Stimulated activated CD4-positive, alpha-beta T cell treated with anti-CD3 and anti-CD28 coated beads, Interleukin-2, amount 100 ng/mL, for 24 hours (primary cell): ENCODE data around the gene BRINP3.

Experiments used
- DNase-seq, 2 donors: peaks; one replicate each; pipeline ENCODE4 v3.0.0-alpha.2; 2020

BRINP3 gene

DNA sequence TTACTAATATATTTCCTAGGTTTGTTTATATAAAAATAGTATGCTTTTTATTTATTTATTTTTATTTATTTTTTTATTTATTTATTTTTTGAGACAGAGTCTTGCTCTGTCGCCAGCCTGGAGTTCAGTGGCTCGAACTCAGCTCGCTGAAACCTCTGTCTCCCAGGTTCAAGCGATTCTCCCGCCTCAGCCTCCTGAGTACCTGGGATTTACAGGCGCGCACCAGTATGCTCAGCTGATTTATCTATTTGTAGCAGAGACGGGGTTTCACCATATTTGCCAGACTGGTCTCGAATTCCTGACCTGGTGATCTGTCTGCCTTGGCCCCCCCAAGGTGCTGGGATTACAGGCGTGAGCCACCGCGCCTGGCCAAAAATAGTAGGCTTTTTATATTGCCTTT is 33.2 kb downstream of the BRINP3 start:
- no peak for DNase-seq

DNA sequence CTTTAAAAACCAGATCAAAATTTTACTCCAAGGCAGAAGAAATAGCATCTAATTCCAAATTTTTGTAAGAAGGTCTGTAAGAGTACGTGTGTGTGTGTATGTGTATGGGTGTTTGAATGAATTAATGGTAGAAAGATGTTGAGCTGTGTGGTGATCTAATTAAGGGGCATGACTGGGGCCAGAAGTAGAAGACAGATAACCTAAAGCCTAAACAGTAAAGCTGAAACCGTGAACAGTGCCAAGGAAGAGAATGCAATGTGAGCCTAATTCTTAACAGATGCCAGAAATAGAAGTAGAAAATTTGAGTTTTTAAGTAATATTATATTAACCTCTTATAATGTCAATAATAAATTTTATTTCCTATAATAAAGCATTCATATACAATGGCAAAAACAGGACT is 38.2 kb downstream of the BRINP3 start:
- DNase-seq: no peak

- DNase-seq: no peak
These were observed 41.0 kb downstream of the BRINP3 start for GRCh38 chr1:190436615-190437014.

DNA sequence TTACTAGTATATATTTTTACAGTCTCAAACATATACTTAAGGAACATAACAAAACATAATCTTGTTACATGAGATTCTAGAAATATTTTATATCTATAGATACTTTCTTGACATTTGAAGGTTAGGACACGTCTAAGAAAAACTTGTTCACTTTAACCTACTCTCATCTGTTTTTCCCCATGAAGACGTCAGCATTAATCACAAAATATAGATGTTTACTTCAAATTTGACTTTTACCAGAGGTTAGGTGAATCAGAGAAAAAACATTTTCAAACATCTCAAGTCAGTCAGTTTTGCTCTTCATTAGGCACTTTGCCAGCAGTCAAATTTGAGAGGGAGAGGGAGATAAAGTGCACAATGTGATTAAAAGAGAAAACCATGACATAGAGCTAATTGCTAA is 47.7 kb downstream of the BRINP3 start:
- DNase-seq: no peak

DNA sequence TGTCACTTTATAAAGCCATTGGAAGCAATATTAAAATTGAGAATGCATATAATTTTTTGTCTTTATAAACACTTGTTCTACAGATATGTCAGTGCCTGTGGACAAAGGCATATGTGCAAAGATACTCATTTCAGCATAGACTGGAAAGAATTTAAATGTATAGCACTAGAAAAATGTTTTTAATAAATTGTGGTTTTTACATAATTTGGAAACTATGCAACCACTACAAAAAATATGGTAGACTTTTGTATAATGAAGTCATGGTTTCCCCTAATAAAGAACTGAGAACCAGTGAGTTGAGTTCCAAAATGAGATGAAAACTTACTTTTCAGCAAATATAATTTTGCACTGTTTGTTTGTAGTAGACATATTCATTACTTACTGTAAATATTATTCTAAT is 48.5 kb downstream of the BRINP3 start:
- DNase-seq: no peak

DNA sequence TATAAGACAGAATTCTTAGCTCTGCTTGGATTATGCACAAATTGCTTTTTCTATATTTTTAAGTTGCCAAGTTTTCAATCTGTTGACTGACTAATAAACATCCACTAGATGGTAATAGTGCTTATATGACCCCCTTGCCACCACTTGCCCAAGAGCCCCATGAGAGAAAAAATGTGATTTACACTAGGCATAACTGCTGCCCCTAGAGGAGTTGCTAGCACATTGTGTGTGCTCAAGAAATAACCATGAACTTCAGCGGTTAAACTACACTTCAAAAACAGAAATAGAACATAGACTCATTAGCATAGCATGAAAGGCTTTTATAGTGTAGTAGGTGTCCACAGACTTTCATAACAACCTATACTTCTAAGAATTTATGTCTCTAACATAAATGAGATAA is 61.4 kb downstream of the BRINP3 start:
- no peak for DNase-seq

DNA sequence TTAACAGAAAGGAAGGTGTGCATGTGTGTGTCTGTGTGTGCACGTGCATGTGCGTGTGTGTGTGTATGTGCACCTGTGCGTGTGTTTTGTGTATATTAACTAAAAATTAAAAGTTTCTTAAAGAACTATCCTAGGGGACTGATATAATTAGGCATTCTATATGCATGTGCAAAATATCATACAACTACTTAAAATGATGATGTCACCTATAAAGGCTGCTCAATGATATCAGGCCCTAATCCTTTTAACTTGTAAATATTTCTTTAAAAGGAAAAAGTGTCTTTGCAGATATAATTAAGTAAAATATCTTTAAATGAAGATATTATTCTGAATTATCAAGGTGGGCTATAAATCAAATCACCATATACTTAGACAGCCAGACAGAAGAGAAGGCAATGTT is 64.5 kb downstream of the BRINP3 start:
- no peak for DNase-seq

- no peak for DNase-seq
These were observed 74.3 kb downstream of the BRINP3 start for GRCh38 chr1:190403402-190403801.

DNA sequence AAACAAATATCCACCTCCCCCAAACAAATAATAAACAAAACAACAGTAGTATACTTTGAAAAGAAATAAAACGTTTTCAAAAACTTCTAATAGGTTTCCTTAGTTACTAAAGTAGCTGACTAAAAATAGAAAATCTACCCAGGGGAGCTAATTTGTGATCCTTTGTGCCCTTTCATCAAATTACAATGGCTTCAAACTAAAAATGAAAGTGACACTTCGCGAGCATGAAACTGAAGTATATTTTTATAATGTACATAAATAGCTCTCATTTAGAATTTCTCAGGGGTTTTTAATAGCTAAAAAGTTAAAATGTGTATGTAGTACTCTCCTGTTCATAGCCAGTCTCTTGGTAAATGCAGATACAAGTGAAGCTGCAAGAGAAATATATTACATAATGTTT is 78.4 kb downstream of the BRINP3 start:
- DNase-seq: no peak

DNA sequence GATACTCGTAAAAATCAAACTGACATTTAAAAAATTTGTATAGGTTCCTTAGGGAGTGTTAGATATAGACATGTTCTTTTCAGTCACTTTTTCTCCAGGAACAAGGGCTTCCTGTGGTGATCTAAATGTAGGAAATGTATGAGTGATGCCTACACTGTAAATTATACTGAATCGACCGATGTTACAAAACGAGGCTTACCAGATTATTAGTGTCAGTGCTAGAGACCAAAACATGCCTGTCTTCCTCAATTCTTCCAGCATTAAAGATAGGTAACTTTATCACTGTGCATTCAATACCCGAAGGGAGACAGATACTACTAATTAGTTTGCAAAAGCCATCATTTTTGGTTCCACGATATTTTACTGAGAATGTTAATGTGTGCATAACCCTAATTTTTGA is 86.1 kb downstream of the BRINP3 start:
- DNase-seq: no peak

DNA sequence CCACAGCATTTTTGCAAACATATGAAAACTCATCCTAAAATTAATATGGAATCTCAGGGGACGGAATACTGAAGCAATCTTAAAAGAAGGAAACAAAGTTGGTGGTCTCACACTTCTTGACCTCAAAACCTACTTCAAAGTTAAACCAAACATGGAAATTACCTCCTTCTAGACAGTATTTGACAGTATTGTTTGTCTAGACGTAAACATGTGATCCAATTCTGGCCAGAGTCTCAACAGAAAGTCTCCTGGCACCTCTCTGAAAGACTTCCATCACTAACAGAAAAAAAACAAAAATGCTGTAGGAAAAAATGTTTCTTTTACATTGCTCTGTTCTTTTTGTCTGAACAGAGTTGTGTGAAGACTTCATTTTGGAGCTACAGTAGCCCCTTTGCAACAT is 99.7 kb downstream of the BRINP3 start:
- no peak for DNase-seq

- DNase-seq: no peak
These were observed 100.4 kb downstream of the BRINP3 start for GRCh38 chr1:190377294-190377693.

DNA sequence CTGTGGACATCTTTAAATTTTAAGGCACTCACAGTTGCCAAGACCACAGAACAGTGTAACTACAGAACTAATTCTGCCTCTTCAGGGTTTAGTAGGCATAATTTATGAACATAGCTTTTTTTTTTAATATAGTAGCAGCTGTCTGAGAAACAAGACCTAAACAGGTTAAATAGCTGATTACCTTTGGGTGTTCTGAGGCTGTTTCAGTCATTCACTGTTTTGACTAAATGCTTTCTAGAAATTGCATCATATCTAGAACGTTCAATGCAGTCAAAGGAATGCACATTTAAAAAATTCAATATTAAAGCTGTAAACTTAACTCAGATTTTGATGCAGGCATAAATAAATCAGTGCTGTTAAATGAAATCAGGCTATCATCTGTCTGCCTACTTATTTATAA is 101.6 kb downstream of the BRINP3 start:
- DNase-seq: no peak

DNA sequence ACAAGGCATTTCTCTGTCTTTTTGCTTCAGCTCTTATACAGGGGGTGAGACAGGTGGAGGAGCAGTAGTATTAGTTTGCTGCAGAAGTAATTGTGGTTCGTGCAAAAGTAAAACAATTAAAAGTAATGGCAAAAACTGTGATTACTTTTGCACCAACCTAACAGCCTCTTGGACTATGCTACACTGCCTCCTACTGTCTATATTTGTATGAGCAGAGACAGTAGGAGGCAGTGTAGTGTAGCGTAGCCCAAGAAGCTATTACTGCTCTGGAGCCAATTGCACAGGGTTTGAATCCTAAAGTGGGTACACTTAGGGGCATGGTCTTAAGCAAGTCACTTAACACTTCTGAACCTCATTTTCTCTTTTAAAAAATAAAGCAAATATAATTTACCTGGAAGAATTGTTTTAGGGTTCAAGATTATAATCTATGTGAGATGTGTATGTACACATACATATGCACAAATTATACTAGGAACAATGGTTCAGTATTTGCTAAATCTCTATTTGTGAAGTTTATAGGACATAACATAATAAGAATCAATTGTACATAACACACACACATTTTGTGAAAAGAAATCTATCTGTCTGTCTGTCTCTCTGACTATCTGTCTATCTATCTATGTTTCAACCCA is 103.8 kb downstream of the BRINP3 start:
- no peak for DNase-seq

- DNase-seq: no peak
These were observed 110.5 kb downstream of the BRINP3 start for GRCh38 chr1:190367200-190367599.

GRCh38 chr1:190365283-190365682 is 112.4 kb downstream of the BRINP3 start:
- no peak for DNase-seq

DNA sequence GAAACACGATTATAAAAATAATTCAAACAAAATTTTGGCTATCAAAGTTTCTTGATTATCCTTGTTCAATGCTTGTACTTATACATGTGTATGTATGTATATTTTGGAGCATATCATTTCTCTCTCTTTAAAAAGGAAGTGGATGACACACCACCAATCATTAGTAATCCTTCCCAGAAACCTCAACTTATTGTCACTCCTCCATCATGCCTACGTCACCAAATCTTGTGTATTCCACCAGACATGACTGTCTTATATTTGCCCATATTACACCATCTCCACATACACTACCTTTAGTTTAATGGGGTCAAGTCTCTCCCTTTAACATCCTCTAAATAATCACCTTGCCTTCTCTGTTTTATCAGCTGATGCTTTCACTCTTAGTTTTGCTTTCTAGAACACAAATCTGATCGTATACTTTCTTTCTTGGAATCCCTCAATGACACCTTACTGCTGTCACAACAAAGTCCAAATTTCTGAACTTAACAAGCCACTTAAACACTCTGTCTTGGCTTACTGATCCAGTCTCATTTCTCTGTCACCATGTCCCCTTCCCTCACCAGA is 124.0 kb downstream of the BRINP3 start:
- no peak for DNase-seq

GRCh38 chr1:190344454-190344853 is 133.2 kb downstream of the BRINP3 start:
- no peak for DNase-seq

- no peak for DNase-seq
These were observed 138.8 kb downstream of the BRINP3 start for GRCh38 chr1:190338829-190339228.

DNA sequence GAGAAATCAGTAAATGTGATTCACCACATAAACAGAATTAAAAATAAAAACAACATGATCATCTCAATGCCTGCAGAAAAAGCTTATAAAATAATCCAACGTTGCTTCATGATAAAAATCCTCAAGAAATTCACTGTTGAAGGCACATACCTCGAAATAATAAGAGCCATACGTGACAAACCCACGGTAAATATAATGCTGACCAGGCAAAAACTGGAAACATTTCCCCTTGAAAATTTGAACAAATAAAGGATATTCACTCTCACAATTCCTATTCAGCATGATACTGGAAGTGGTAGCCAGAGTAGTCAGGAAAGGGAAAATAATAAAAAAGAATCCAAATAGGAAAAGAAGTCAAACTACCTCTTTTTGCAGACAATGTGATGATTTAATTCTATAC is 148.8 kb downstream of the BRINP3 start:
- DNase-seq: no peak

- no peak for DNase-seq
These were observed 149.3 kb downstream of the BRINP3 start for GRCh38 chr1:190328361-190328760.

- no peak for DNase-seq
These were observed 150.4 kb downstream of the BRINP3 start for GRCh38 chr1:190327271-190327670.

- no peak for DNase-seq
These were observed 154.1 kb downstream of the BRINP3 start for GRCh38 chr1:190323530-190323929.

- DNase-seq: no peak
These were observed 155.4 kb downstream of the BRINP3 start for GRCh38 chr1:190322274-190322673.

DNA sequence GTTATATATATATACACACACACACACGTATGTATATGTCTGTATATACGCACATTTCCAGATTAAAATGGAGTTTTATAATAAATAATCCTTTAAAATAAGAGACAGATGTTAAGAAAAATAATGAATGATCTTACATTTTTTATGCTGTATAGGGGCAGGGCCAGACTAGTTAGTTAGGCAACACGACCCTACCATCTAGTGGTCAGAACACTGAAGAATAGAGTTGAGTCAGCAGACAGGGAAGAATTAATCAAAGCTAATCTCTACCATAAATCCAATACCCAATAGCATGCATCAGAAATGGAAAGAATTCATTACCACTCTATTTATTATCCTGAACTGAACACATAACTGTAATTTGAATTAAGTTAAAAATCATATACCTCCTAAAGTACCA is 156.7 kb downstream of the BRINP3 start:
- no peak for DNase-seq
